Measurements from ENCODE around the gene YTHDF1. TPM values are rescaled to one million over a fixed set of nuclear protein-coding genes. Genes with fewer than 3 reads are reported as not detected.

The YTHDF1 gene
- polyA plus RNA-seq, 2 of the 4 experiments (the other 2 are of a cell fraction): 31.8 to 37.9 TPM

GRCh38 chr20:63154395-63154794, 61.5 kb downstream of the YTHDF1 start:
- TF ChIP-seq ZC3H11A (IDR thresholded peaks at IDR 0.05) (no peak), FOSL2 (IDR thresholded peaks at IDR 0.05) (no peak), FOSL2 (CRISPR knock-in tag; IDR thresholded peaks at IDR 0.05) (no peak), HOXB5 (CRISPR knock-in tag; IDR thresholded peaks at IDR 0.05) (no peak), ATOH8 (CRISPR knock-in tag; IDR thresholded peaks at IDR 0.05; ENCODE audit: low read depth) (no peak), ZSCAN20 (CRISPR knock-in tag; IDR thresholded peaks at IDR 0.05) (no peak), NPAS2 (CRISPR knock-in tag; IDR thresholded peaks at IDR 0.05; ENCODE audit: borderline replicate concordance) (no peak), ESRRA (IDR thresholded peaks at IDR 0.05; ENCODE audit: borderline replicate concordance, low read length) (no peak), PHF8 (IDR thresholded peaks at IDR 0.05; ENCODE audit: borderline replicate concordance, low read depth) (no peak), EHF (CRISPR knock-in tag; IDR thresholded peaks at IDR 0.05) (no peak), ZFP36 (IDR thresholded peaks at IDR 0.05; ENCODE audit: borderline replicate concordance, partially characterized antibody) (no peak), MAX (IDR thresholded peaks at IDR 0.05) (no peak), GATA3 (IDR thresholded peaks at IDR 0.05; ENCODE audit: borderline replicate concordance) (no peak), TFCP2L1 (CRISPR knock-in tag; IDR thresholded peaks at IDR 0.05) (no peak), FOXS1 (CRISPR knock-in tag; IDR thresholded peaks at IDR 0.05) (no peak), RCOR1 (IDR thresholded peaks at IDR 0.05; ENCODE audit: low read depth, low read length) (no peak), USF2 (IDR thresholded peaks at IDR 0.05) (no peak), HOXB13 (CRISPR knock-in tag; IDR thresholded peaks at IDR 0.05; ENCODE audit: low read depth) (no peak), KDM1A (IDR thresholded peaks at IDR 0.05; ENCODE audit: low read depth) (no peak), MYC (IDR thresholded peaks at IDR 0.05; ENCODE audit: borderline replicate concordance, low read length) (no peak), EHMT2 (IDR thresholded peaks at IDR 0.05; ENCODE audit: low read depth) (no peak)
- peak; percentile 51 to 62; a peak in 5 of 6 replicates for ATAC-seq
- Histone ChIP-seq H3K4me1 (no peaks in the 10 kb centered on the region), H3K27ac (no peak overlapping the region), H3K4me3 (no peak overlapping the region), H3K9me3 (peaks cover 3% of the 10 kb centered on the region; the same call in 1 of the 3 replicates), H3K4me2 (no peak overlapping the region)
- ChIA-PET POLR2A (no interaction called here), CTCF (interaction anchor here (1.5 kb wide), 1 partner anchor 183 kb away, joined by 3 read pairs; no protein-coding TSS in a partner anchor)
- DNase-seq (ENCODE audit: low read depth in 1 of 2, low spot score in 1 of 2): no peak
- no peak for FAIRE-seq
- 20% methylated on average over 3 of the region's 3 CpGs for WGBS (ENCODE audit: missing lambda C conversion rate)

- FAIRE-seq (no peak), DNase-seq (ENCODE audit: low read depth in 1 of 2, low spot score in 1 of 2) (no peak), ATAC-seq (peak; percentile 30 to 40; a peak in 4 of 6 replicates)
- Histone ChIP-seq H3K27ac (no peak overlapping the region), H3K4me2 (no peak overlapping the region), H3K4me1 (no peaks in the 10 kb centered on the region), H3K4me3 (no peak overlapping the region), H3K9me3 (peaks cover 12% of the 10 kb centered on the region)
- CTCF ChIA-PET: interaction anchor here (1.0 to 1.7 kb wide), 3 partner anchors 11 to 42 kb away, joined by 3 to 4 read pairs (median 3); no protein-coding TSS in a partner anchor
- 48% methylated on average over 16 of the region's 16 CpGs for WGBS (ENCODE audit: missing lambda C conversion rate)
- POLR2A ChIA-PET: no interaction called here
- TF ChIP-seq EP300 (IDR thresholded peaks at IDR 0.05): no peak
- no peak for TF ChIP-seq ZSCAN20 (CRISPR knock-in tag; IDR thresholded peaks at IDR 0.05)
- TF ChIP-seq CHD4 (IDR thresholded peaks at IDR 0.05; ENCODE audit: borderline replicate concordance): no peak
- no peak for TF ChIP-seq REST (IDR thresholded peaks at IDR 0.05)
- TF ChIP-seq JUN (IDR thresholded peaks at IDR 0.05): no peak
- TF ChIP-seq FOSL2 (IDR thresholded peaks at IDR 0.05): no peak
- TF ChIP-seq FOSL2 (CRISPR knock-in tag; IDR thresholded peaks at IDR 0.05): no peak
- no peak for TF ChIP-seq MAX (IDR thresholded peaks at IDR 0.05)
- no peak for TF ChIP-seq ELK1 (IDR thresholded peaks at IDR 0.05; ENCODE audit: low read depth, low read length)
- no peak for TF ChIP-seq MYC (IDR thresholded peaks at IDR 0.05; ENCODE audit: borderline replicate concordance, low read length)
- no peak for TF ChIP-seq E2F6 (IDR thresholded peaks at IDR 0.05; ENCODE audit: borderline replicate concordance, low read depth)
- no peak for TF ChIP-seq FOSB (CRISPR knock-in tag; IDR thresholded peaks at IDR 0.05)
- no peak for TF ChIP-seq CEBPB (IDR thresholded peaks at IDR 0.05)
Observed at GRCh38 chr20:63153254-63154221, 62.4 kb downstream of the YTHDF1 start.
